ENCODE data around the gene IFNL4.
A peak's percentile ranks its signal among the peaks of the same experiment; 100 is the strongest.

IFNL4 gene

GRCh38 chr19:39263912-39264305 lies 15.3 kb upstream of the IFNL4 start:
- Histone ChIP-seq H3K4me2 (peak overlapping the region in 8 of 11 experiments; percentile 34 to 71 (median 56); a peak in 15 of 22 replicates), H3K4me1 (peaks cover 0 to 41% (median 28%) of the 10 kb centered on the region in 10 experiments; a peak in 14 of 20 replicates), H3K36me3 (no peaks in the 10 kb centered on the region), H3K9me3 (replicated peaks in 1 of 11) (peaks cover 10 to 16% (median 12%) of the 10 kb centered on the region in 11 experiments; a peak in 20 of 22 replicates), H3K9ac (no peak overlapping the region), H3K4me3 (no peak overlapping the region), H3K27me3 (peaks cover 3 to 21% (median 11%) of the 10 kb centered on the region in 11 experiments; a peak in 15 of 22 replicates), H3K27ac (no peak overlapping the region), H4K20me1 (no peaks in the 10 kb centered on the region)
- TF ChIP-seq Cebpa-rat (IDR thresholded peaks at IDR 0.05), result no peak

- no peak overlapping the region for H3K4me3 ChIP-seq
- H4K20me1 ChIP-seq, result no peaks in the 10 kb centered on the region
- H3K27ac ChIP-seq, result no peak overlapping the region
- H3K27me3 ChIP-seq, result peaks cover 3 to 21% (median 11%) of the 10 kb centered on the region in 11 experiments; a peak in 15 of 22 replicates
- no peak for TF ChIP-seq Cebpa-rat (IDR thresholded peaks at IDR 0.05)
- no peaks in the 10 kb centered on the region for H3K36me3 ChIP-seq
- peak overlapping the region in 6 of 11 experiments; percentile 45 to 71 (median 63); a peak in 9 of 22 replicates for H3K4me2 ChIP-seq
- no peak overlapping the region for H3K9ac ChIP-seq
- peaks cover 0 to 54% (median 33%) of the 10 kb centered on the region in 10 experiments; a peak in 16 of 20 replicates for H3K4me1 ChIP-seq
- peaks cover 10 to 18% (median 13%) of the 10 kb centered on the region in 11 experiments; a peak in 20 of 22 replicates for H3K9me3 ChIP-seq (replicated peaks in 1 of 11)
Measured at GRCh38 chr19:39262496-39262895, 13.8 kb upstream of the IFNL4 start.

- Histone ChIP-seq H3K4me1 (peaks cover 0 to 57% (median 33%) of the 10 kb centered on the region in 10 experiments; a peak in 16 of 20 replicates), H3K9ac (no peak overlapping the region), H3K4me3 (no peak overlapping the region), H3K27ac (no peak overlapping the region), H3K9me3 (replicated peaks in 1 of 11) (peaks cover 10 to 26% (median 19%) of the 10 kb centered on the region in 11 experiments), H3K27me3 (peaks cover 3 to 21% (median 11%) of the 10 kb centered on the region in 11 experiments; a peak in 15 of 22 replicates), H4K20me1 (no peaks in the 10 kb centered on the region), H3K36me3 (no peaks in the 10 kb centered on the region), H3K4me2 (peak overlapping the region in 1 of 11 experiments; percentile 69; a peak in 1 of 22 replicates)
- no peak for TF ChIP-seq Cebpa-rat (IDR thresholded peaks at IDR 0.05)
Measured at GRCh38 chr19:39261704-39262103, 13.0 kb upstream of the IFNL4 start.

- no peak overlapping the region for H3K9ac ChIP-seq
- H3K4me2 ChIP-seq, result peak overlapping the region in 2 of 11 experiments; percentile 13 to 27; a peak in 1 of 22 replicates
- no peaks in the 10 kb centered on the region for H4K20me1 ChIP-seq
- TF ChIP-seq Cebpa-rat (IDR thresholded peaks at IDR 0.05), result no peak
- H3K4me1 ChIP-seq, result peaks cover 0 to 49% (median 20%) of the 10 kb centered on the region in 10 experiments; a peak in 16 of 20 replicates
- H3K27ac ChIP-seq, result no peak overlapping the region
- H3K4me3 ChIP-seq, result no peak overlapping the region
- no peaks in the 10 kb centered on the region for H3K27me3 ChIP-seq
- no peaks in the 10 kb centered on the region for H3K36me3 ChIP-seq
- H3K9me3 ChIP-seq (replicated peaks in 1 of 11), result peaks cover 3 to 31% (median 21%) of the 10 kb centered on the region in 11 experiments; a peak in 19 of 22 replicates
Measured at GRCh38 chr19:39257227-39257626, 8.6 kb upstream of the IFNL4 start.

- no peak overlapping the region for H3K9ac ChIP-seq
- H3K36me3 ChIP-seq, result no peaks in the 10 kb centered on the region
- no peak overlapping the region for H3K27ac ChIP-seq
- peaks cover 3 to 31% (median 21%) of the 10 kb centered on the region in 11 experiments; a peak in 19 of 22 replicates for H3K9me3 ChIP-seq (replicated peaks in 1 of 11)
- H4K20me1 ChIP-seq, result no peaks in the 10 kb centered on the region
- TF ChIP-seq Cebpa-rat (IDR thresholded peaks at IDR 0.05), result no peak
- no peaks in the 10 kb centered on the region for H3K27me3 ChIP-seq
- H3K4me1 ChIP-seq, result peaks cover 0 to 69% (median 30%) of the 10 kb centered on the region in 10 experiments; a peak in 16 of 20 replicates
- H3K4me3 ChIP-seq, result no peak overlapping the region
- 0 out of 22 replicates have a peak overlapping the region, but pooled peaks of 1 of the 11 experiments have one; percentile 7 for H3K4me2 ChIP-seq
Measured at GRCh38 chr19:39254531-39255345, 6.1 kb upstream of the IFNL4 start.

- H3K36me3 ChIP-seq, result no peaks in the 10 kb centered on the region
- H4K20me1 ChIP-seq, result no peaks in the 10 kb centered on the region
- peaks cover 0 to 75% (median 29%) of the 10 kb centered on the region in 10 experiments; a peak in 16 of 20 replicates for H3K4me1 ChIP-seq
- no peaks in the 10 kb centered on the region for H3K27me3 ChIP-seq
- no peak for TF ChIP-seq Cebpa-rat (IDR thresholded peaks at IDR 0.05)
- H3K9me3 ChIP-seq (replicated peaks in 1 of 11), result peaks cover 3 to 31% (median 21%) of the 10 kb centered on the region in 11 experiments; a peak in 19 of 22 replicates
- H3K9ac ChIP-seq, result no peak overlapping the region
- no peak overlapping the region for H3K4me3 ChIP-seq
- peak overlapping the region in 6 of 11 experiments; percentile 49 to 75 (median 61); a peak in 13 of 22 replicates for H3K4me2 ChIP-seq
- no peak overlapping the region for H3K27ac ChIP-seq
Measured at GRCh38 chr19:39253374-39254149, 4.9 kb upstream of the IFNL4 start.

- peaks cover 3 to 36% (median 27%) of the 10 kb centered on the region in 11 experiments; a peak in 20 of 22 replicates for H3K9me3 ChIP-seq (replicated peaks in 1 of 11)
- H3K9ac ChIP-seq, result 0 out of 22 replicates have a peak overlapping the region, but pooled peaks of 1 of the 11 experiments have one; percentile 15
- no peaks in the 10 kb centered on the region for H4K20me1 ChIP-seq
- peak overlapping the region in 2 of 11 experiments; percentile 7 to 10; a peak in 2 of 22 replicates for H3K27ac ChIP-seq
- no peaks in the 10 kb centered on the region for H3K27me3 ChIP-seq
- peak overlapping the region in 8 of 11 experiments; percentile 15 to 75 (median 55); a peak in 14 of 22 replicates for H3K4me2 ChIP-seq
- no peak overlapping the region for H3K4me3 ChIP-seq
- no peaks in the 10 kb centered on the region for H3K36me3 ChIP-seq
- no peak for TF ChIP-seq Cebpa-rat (IDR thresholded peaks at IDR 0.05)
- peaks cover 0 to 73% (median 27%) of the 10 kb centered on the region in 10 experiments; a peak in 14 of 20 replicates for H3K4me1 ChIP-seq
Measured at GRCh38 chr19:39252458-39252857, 3.8 kb upstream of the IFNL4 start.

- Histone ChIP-seq H3K9me3 (replicated peaks in 1 of 11) (peaks cover under 1 to 32% (median 22%) of the 10 kb centered on the region in 11 experiments; a peak in 20 of 22 replicates), H3K27me3 (no peaks in the 10 kb centered on the region), H3K4me2 (peak overlapping the region in 8 of 11 experiments; percentile 14 to 75 (median 55); a peak in 11 of 22 replicates), H3K27ac (peak overlapping the region in 2 of 11 experiments; percentile 7 to 10; a peak in 1 of 22 replicates), H3K4me1 (peaks cover 0 to 76% (median 30%) of the 10 kb centered on the region in 10 experiments; a peak in 14 of 20 replicates), H3K36me3 (no peaks in the 10 kb centered on the region), H4K20me1 (no peaks in the 10 kb centered on the region), H3K9ac (no peak overlapping the region), H3K4me3 (no peak overlapping the region)
- TF ChIP-seq Cebpa-rat (IDR thresholded peaks at IDR 0.05), result no peak
Measured at GRCh38 chr19:39251846-39252245, 3.2 kb upstream of the IFNL4 start.
